GM12865 (cell line): ENCODE measurements around the gene PHYHIPL.

Experiments used
- DNase-seq: peaks from one replicate; pipeline ENCODE4 v3.0.0; 2010; ENCODE audit warnings: low read depth
- H3K4me3 ChIP-seq: 2 replicates; pipeline ENCODE4 v1.5.1; 2011; ENCODE audit warnings: mild to moderate bottlenecking, low read depth, low read length, control low read depth
- TF ChIP-seq, protein P1 (sequence below): IDR thresholded peaks from 2 replicates; pipeline ENCODE4 v1.5.1; 2011; ENCODE audit warnings: low read length, control low read depth, low read depth, inconsistent platforms; ENCODE audit not compliant: insufficient read depth; ENCODE audit errors: missing control alignments

PHYHIPL gene

DNA sequence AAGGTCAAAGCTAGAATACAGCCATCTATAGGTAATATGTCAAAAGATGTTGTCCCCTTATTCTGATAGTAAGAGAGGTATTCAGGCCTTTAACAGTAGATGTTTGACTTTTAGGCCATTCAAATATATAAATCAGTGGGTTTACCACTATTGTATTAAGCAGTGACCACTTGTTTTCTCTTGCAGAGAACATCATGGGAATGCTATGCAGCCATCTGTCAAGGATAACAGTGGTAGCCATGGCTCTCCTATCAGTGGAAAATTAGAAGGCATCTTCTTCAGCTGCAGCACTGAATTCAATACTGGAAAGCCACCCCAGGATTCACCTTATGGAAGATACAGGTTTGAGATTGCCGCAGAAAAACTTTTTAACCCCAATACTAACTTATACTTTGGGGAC, 68.4 kb downstream of the PHYHIPL start:
- TF ChIP-seq, protein P1, sequence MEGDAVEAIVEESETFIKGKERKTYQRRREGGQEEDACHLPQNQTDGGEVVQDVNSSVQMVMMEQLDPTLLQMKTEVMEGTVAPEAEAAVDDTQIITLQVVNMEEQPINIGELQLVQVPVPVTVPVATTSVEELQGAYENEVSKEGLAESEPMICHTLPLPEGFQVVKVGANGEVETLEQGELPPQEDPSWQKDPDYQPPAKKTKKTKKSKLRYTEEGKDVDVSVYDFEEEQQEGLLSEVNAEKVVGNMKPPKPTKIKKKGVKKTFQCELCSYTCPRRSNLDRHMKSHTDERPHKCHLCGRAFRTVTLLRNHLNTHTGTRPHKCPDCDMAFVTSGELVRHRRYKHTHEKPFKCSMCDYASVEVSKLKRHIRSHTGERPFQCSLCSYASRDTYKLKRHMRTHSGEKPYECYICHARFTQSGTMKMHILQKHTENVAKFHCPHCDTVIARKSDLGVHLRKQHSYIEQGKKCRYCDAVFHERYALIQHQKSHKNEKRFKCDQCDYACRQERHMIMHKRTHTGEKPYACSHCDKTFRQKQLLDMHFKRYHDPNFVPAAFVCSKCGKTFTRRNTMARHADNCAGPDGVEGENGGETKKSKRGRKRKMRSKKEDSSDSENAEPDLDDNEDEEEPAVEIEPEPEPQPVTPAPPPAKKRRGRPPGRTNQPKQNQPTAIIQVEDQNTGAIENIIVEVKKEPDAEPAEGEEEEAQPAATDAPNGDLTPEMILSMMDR = no peak
- no peak overlapping the region for H3K4me3 ChIP-seq
- DNase-seq = no peak

DNA sequence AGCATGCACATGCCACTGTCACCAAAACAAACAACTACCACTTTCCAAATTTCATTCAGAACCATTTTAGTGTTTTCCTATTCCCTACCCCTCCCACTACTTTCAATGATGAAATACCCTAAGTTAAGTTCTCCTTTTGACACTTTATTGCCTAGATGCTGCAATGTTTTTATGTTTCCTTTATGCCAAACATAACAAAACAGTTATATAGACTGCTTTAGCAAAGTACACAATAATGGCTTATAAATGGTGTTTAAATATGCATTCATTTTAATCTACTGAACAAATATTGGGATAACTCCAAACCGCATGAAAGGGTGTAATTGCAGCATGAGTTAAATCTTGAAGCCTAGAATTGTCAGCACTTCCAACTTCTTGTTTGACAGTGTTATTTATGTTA, 69.2 kb downstream of the PHYHIPL start:
- no peak overlapping the region for H3K4me3 ChIP-seq
- DNase-seq = no peak
- TF ChIP-seq, protein P1 = no peak

DNA sequence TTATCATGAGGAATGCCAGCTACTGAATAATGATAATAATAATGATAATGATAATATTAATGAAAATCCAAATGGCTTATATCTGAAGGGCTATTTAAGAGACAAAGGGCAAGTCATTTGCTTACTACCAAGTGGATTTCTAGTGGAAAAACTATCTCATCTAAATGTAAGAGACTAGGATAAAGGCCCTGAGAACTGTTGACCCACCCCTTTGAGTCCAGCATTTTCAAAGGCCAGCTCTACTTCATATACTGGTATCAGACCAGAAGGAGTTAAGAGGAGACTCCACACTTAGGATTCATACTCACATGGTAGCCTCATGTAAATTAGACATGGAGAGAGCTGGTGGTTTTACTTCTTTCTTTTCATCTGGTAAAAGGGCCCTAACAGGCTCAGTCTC, 76.0 kb downstream of the PHYHIPL start:
- H3K4me3 ChIP-seq = no peak overlapping the region
- TF ChIP-seq, protein P1 = no peak
- no peak for DNase-seq

GRCh38 chr10:59255463-59255862, 79.0 kb downstream of the PHYHIPL start:
- TF ChIP-seq, protein P1 = no peak
- DNase-seq = no peak
- no peak overlapping the region for H3K4me3 ChIP-seq

- TF ChIP-seq, protein P1 = no peak
- DNase-seq = no peak
- H3K4me3 ChIP-seq = no peak overlapping the region
Measured at GRCh38 chr10:59257224-59257623, 80.8 kb downstream of the PHYHIPL start.

- H3K4me3 ChIP-seq = no peak overlapping the region
- TF ChIP-seq, protein P1 = no peak
- no peak for DNase-seq
Measured at GRCh38 chr10:59258890-59259289, 82.4 kb downstream of the PHYHIPL start.

- no peak overlapping the region for H3K4me3 ChIP-seq
- TF ChIP-seq, protein P1 = no peak
- DNase-seq = no peak
Measured at GRCh38 chr10:59265141-59265540, 88.7 kb downstream of the PHYHIPL start.
